Activated naive CD4-positive, alpha-beta T cell (primary cell): ENCODE measurements around the gene CLDN22.
"Not testable (repeated sequence)": the region's sequence is repeated elsewhere in the genome, so short reads cannot be mapped to it uniquely, and the experiment has no call there.

Experiments
- DNase-seq, 4 experiments: peaks; one replicate each; lab custom pipeline; 2025; lab: John Stamatoyannopoulos, UW

CLDN22 gene

DNA sequence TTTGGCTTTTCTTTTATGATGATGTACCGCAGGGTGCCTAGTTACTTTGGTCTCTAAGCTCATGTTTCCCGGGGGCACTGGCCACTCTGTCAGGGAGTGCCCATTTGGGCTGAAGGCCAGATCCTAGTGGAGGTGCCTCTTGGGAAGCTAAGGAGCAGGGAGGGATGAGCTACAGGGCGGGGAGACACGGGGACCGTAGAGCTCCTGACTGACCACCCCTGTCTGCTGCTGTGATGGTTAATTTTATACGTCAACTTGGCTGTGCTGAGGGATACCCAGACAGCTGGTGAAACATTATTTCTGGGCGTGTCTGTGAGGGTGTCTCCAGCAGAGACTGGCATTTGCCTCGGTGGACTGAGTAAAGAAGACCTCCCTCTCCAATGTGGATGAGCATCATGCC is 27.1 kb upstream of the CLDN22 start:
- no peak for DNase-seq

DNA sequence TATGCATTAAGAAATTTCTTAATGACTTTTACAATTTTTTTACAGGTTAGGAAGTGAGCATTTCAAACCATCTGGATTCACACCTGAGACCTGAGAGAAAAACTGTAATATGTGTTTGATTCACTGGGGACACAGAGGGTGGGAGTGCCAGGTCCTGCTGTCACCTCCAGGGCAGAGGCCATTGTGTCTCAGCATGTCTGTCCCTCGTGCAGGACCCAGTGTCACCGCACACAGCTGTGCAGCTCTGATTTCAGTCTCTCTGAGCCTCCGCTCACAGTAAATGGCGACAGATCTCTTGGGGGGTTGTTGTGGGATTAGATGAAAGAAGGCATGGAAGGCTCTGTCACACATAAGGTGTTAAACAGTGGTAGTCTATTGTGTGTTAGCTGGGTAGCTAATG is 25.2 kb upstream of the CLDN22 start:
- no peak for DNase-seq

DNA sequence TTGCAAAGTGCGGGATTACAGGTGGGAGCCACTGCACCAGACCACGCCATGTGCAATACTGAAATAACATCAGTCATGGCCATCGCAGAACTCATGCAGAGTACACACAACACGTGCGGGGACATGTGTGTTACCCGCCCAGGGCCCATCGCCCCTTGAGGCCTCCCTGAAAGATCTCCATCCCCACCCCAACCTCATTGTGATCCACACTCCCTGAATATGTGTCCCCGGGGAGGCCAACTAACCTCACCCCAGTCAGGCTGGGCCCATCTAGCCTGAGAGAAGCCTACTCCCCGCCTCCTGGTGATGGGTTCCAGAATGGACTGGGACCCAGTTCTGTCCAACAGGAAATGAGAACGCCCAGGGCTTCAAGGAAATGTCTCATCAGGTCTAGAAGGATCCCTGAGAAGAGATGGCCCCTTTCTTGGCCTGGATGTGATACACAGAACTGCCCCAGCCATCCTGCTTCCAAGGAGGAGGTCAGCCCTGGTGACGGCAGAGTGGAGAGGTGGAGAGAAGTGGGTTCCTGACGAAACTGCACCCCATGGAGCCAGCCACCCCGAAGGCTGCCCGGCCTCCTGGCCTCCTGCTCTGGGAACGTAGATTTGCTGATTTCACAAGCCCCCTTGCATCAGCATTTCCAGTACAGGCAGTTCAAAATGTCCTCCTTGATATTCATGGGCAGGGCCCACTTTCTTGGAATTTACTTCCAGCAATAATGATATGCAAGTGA is 24.6 kb upstream of the CLDN22 start:
- DNase-seq: no peak

DNA sequence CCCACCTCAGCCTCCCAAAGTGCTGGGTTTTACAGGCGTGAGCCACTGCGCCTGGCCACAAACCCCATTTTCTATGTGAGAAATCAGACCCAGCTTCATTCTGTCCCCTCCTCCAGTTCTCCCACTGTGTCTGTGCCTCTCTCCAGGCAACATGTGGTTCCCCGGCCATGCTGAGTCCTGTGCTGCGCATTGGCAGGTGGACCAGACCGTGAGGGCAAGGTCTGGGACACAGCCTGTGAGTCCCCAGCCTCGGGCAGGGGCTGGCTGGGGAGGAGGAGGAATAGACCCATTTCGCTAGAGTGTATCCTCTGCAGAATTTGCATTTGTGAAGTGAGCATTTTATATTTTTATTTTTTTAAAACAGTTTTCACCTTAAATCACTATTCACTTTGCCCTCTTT is 23.7 kb upstream of the CLDN22 start:
- DNase-seq: no peak

DNA sequence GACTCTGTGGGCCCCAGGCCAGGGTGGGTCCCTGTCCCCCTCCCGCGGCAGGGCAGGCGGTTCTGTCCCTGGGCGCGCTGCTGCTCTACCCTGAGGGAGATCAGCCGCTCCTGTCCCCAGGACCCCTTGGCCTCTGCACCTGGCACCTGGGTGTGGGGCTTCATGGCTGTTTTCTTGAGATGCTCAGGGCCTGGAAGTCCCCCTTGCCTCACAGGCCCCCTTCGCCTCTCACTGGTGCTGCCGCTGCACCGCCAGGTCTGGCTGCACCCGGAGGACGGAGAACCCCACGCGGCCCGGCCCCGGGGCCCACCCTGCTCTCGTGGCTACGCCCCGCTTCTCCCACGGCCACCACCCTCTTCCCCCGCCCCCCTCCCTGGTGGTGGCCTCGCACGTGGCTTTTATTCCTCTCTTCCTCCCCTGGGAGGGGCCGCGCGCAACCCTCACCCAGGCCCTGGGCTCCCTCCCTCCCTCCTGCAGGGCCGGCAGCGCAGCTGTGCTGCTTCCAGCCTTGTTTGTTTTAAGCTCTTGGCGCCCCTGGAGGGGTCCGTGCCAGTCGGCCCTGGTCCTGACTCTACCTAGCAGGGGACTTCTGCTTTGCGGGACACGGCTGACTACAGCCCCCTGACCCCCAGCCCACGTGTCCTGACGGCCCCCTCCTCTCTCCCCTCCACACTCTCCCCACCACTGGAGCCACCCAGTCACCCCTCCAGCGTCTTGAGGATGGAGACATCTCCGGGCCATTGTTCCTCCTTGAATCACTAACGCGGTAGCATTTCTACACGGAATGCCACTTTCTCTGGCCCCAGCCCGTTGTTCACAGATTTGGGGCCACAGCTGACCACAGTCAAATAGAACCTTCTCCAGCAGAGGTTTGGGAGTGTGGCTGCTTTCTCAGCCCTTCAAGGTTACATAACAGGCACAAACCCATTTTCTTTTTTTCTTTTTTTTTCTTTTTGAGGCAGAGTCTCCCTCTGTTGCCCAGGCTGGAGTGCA is 22.8 kb upstream of the CLDN22 start:
- DNase-seq: no peak

DNA sequence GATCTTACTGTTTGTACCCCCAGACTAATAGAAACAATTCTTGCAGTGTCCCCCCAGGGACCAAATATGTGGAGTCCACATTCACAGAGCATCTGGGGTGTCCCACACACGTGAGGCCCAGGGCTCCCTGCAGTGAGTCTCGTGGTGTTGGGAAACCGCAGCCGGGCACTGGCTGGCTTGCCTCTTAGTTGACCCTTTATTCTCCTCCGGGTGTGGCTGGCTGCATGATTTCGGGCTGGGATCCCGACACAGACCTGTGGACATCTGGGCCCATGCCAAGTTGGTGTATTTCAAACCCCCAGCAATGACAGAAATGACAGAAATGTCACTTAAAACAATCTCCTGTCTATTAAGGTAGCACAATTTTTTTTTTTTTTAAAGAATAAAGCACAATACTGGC is 17.8 kb upstream of the CLDN22 start:
- DNase-seq: no peak

DNA sequence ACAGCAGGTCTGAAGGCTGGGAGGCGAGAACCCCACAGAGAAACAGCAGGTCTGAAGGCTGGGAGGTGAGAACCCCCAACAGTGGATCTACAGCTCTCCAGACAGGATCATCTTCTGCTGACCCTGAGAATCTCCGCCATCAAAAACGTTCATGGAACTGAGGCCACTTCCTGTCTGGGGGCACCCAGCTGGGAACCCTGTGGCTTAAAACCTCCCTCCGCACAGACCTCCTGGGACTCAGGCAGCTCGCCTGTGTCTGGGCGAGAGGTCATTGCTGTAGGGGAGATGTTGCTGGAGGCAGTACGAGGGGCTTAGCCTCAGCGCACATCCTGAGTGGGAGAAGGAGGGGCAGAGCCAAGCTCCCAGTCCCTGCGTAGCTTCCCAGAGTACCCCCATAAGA is 17.3 kb upstream of the CLDN22 start:
- DNase-seq: no peak

DNA sequence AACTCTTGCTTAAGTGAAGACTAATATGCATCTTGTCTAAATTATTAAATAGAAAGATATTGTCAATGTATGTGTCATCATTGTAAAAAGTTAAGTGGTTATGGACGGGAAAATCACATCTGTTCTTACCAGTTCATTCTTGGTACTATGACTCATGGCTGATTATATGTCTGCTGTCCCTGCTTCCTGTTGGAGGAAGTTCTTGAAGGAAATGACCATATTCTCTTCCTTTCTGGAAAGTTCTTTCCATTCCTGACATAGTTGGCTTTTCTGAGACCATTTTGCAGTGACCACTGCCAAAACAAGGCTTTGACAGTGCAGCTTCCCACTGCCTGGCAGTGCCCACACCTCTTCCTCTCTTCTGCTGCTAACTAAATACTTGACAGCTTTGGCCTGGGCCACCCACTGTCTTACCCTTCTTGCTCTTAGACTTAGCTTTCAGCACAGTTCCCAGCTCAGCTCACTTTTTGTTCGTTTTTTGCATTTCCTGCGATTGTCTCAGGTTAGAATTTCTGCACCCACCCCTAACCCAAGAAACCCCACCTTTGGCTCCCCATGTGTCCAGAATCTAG is 15.4 kb upstream of the CLDN22 start:
- no peak for DNase-seq

DNA sequence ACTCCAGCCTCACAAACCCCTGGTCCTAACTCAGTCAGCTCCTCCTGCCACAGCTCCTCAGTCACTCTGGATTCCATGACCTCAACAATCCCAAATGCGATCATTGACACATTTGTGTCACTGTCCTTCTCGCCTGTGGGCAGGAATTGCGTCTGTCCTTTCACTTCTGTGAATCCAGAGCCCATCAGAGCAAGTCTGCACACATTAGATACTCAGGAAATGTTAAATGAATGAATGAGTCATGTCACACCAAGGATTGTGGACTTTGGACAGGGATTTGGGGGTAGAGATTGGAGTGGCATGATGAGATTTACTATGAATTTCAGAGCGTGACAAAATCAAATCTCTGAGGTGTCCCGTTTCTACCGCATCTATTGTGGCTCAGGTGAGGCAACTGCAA is 13.9 kb upstream of the CLDN22 start:
- DNase-seq: no peak

DNA sequence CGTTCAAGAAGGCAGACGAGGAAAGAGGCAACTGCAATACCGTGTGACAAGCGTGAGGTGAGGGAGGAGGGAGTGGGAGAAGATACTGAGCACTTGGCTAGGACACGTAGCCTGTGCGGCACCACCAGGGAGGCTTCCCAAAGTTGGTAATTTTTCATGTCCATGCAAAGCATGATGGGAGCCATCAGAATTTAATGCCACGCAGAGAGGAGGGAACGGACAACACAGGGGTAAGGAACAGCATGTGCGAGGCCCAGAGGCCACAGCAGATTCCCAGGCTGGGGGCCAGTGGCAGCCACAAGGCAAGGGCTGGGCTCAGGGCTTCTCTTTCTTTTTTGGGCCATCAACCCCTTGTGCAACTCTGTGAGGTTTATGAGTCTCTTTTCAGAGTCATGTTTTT is 13.1 kb upstream of the CLDN22 start:
- DNase-seq: no peak

DNA sequence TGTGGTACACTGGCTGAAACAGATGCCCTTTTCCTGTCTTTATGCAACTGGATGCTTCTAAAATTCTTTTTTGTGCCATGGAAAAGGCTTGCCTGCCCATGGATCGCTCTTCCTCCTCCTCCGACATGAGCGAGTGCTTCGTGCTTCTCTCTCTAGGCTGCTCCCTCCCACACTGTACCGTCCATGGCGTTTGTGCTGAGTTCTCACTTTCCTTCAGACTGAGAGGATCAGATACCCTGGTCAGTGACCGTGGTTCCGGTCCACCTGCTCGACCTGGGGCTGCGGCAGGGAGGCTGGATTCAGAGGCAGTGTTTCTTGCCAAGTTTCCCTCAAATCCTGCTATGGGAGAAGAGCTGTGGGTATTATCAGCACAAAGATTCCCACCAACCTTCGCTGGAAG is 12.4 kb upstream of the CLDN22 start:
- no peak for DNase-seq

DNA sequence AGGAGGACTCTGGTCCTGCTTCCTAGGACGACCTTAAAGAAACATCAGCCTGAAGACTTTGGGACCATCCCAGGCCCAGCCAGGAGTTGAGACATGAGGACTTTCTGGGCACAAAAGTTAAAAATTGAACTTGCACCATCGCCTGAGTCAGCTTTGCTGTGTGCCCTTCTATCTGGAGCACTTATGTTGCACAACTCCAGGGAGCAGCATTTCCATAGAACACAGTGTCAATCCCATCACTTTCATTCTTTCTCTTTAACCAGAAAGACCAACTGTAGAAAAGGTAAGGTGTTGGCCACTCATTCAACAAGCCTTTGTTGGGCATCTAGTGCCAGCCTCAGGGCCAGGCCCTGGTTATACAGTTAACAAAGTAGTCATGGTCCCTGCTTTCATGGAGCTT is 10.8 kb upstream of the CLDN22 start:
- DNase-seq: no peak

DNA sequence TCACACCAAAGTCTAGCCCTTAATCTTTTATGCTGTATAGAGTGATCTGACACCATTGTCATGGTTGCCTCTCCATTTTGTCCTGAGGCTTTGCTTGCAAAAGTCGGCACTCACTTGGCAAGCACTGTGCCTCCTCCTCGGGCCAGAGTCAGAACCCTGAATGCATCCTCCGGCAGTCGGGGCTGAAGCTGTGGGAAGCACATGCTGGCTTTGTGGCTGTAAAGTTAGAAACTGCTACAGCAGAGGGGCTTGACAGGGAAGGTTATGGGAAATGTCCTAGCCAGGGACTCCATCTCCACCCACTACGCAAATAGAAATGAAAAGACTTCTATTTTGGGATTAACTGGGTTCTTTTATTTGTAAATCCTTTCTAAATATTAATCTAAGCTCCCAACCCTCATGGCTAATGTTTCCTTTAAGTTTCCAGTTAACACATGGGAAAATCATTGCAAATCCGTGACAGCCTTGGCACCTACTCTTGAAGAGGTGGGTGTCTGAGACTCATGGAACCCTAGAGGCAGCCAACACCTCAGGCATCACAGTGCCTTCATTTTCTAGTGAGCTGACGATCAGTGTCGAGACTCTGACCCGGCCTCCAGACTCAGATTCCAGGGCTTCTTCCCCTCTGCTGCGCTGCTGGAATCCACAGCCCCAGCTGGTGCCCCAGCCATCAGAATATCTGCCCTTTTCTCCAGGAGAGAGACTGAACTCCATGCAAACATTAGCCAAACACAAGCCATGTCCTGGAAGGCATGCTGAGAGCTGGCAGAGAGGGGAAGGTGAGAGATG is 10.1 kb upstream of the CLDN22 start:
- no peak for DNase-seq

DNA sequence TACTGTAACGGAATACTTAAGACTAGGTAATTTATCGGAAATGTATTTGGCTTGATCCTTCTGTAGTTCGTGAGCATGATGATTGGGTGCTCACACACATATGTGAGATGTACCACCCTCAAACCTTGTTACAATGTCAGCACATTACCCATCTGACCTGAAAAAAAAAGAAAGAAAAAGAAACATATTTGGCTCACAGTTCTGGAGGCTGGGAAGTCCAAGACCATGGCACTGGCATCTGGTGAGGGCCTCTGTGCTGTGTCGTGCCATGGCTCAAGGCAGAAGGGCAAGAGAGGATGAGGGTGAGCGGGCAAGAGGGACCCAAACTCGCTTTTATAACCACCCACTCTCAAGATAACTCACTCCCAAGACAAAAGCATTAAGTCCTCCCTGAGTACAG is 9.2 kb upstream of the CLDN22 start:
- DNase-seq: no peak

DNA sequence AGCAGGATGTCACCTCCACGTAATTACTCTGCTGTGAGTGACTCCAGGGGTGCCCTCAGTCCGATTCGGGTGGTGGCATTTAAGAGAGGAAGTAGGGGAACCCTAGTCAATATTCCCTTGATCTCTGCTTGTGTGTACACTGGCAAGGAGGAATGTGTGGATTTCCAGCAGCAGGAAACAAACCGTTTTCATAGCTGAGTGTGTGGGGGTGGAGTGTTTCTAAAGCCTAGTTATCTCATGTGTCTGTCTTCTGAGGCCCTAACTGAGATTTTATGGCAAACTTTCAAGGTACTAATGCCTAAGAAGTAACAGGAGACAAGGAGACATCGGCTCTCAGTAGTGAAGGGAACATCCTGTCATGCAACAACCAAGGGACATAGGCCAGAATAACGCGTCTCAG is 8.8 kb upstream of the CLDN22 start:
- DNase-seq: no peak

DNA sequence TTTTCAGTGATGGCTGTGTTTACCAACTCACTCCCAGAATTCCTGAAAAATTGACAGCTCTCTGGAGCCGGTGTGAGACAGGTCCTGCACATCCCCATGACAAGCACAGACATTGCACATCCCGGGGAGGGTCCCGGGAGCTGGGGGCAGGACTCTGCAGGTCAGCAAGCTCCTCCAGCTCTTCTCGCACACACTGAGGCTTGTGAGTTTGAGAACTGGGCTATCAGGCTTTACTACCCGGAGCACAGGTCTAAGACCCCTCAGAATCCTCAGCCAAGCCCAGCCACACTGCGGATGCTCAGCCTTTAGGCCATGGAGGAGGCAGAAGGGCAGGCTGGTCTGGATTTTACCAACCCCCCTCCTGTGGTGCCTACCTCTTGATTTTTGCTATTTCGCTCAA is 7.8 kb upstream of the CLDN22 start:
- no peak for DNase-seq

DNA sequence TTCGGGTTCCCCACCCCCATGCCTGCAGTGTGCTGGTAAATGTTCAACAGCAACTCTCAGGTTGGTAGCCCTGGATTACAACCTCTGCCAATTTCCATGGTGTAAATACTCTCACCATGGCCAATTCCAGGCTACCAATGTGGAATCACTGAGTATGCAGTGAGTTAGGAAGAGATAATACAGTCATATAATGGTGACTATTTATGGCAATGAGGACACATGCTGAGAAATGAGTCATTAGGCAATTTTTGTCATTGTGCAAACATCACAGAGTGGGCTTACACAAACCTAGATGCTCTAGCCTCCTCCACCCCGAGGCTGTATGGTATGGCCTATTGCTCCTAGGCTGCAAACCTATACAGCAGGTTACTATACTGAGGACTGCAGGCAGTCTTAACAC is 6.8 kb upstream of the CLDN22 start:
- DNase-seq: no peak

DNA sequence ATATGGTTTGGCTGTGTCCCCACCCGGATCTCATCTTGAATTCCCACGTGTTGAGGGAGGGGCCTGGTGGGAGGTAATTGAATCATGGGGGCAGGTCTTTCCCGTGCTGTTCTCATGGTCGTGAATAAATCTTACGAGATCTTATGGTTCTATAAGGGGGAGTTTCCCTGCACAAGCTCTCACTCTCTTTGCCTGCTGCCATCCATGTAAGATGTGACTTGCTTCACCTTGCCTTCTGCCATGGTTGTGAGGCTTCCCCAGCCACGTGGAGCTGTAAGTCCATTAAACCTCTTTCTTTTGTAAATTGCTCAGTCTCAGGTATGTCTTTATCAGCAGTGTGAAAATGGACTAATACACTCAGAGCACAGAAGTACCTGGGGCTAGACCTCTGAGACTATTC is 6.3 kb upstream of the CLDN22 start:
- not testable (repeated sequence) for DNase-seq

DNA sequence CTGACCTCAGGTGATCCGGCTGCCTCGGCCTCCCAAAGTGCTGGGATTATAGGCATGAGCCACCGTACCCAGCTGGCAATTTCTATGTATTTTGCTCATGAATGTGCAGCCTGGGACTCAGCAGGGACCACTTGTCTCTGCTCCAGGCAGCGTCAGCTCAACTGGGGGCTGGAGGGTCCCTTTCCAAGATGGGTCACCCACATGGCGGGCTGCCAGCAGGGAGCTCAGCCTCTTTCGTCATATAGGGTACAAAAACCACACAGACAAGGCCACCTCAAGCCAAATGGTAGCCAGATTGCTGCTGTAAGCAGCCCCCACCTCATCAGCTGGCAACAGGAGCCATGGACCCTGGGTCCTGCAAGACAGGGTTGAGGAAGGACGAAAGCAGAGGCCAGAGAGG is 4.5 kb upstream of the CLDN22 start:
- DNase-seq: no peak

DNA sequence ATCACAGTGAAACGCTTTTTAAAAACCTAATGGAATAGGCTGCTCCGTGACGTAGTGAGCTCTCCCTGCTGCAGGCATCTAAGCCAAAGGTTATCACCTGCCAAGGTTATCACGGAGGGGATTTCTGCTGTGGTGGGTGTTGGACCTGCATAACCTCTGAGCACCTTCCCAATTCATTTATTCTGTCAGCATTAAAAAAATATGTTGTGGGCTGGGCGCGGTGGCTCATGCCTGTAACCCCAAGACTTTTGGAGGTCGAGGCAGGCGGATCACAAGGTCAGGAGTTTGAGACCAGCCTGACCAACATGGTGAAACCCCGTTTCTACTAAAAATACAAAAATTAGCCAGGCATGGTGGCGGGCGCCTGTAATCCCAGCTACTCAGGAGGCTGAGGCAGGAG is 4.0 kb upstream of the CLDN22 start:
- not testable (repeated sequence) for DNase-seq

DNA sequence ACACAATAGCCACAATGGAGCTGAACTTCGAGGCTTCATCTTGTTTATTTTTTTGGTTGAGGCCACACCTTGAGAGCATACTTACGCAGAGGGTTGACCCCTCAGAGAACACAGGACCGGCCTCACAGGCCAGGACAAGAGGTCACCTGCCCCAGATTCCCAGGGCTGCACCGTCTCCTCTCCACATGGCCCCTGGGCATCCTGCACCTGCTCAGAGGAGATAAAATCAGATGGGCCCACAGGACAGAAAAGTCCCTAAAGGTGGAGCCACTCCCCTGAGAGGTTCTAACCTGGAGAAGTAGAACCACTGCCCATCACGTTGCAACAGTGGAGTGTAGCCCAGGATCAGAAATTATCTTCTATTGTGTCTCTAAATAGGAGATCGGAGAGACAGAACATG is 3.2 kb upstream of the CLDN22 start:
- no peak for DNase-seq

DNA sequence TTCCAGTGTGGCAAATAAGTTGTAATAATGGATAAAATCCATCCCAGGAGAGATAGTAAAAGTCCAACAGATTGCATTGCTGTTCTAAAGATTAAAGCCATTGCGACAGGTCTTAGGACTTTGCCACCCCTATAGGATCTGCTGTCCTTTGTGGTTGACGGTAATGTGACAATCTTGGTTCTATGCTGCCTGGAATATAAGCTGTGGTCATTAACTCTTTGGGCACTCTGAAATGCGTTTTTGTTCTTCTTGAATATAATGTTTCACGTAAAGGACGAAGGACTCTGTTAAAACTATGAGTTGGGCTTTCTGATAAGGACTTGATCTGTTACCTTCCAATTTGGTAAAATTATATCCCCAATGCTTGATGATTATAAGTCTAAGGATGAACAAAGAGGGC is 2.2 kb upstream of the CLDN22 start, which contains the start of gene CLDN24:
Gene CLDN24, minus strand, starts transcription at position 101 of the 400 bp plus-strand sequence. Its CDS starts 0 bp downstream, at position 101.
- no peak for DNase-seq
